Stimulated activated naive CD4-positive, alpha-beta T cell treated with Interleukin-2 at 50 U/mL for 16 hours (primary cell): ENCODE results near the gene KLHL30.
"Not testable (repeated sequence)": the region's sequence is repeated elsewhere in the genome, so short reads cannot be mapped to it uniquely, and the experiment has no call there.

Source experiments
- DNase-seq: peaks from one replicate; lab custom pipeline; 2025; lab: John Stamatoyannopoulos, UW

The KLHL30 gene

GRCh38 chr2:238102865-238103264 is 35.6 kb upstream of the KLHL30 start:
- no peak for DNase-seq

DNA sequence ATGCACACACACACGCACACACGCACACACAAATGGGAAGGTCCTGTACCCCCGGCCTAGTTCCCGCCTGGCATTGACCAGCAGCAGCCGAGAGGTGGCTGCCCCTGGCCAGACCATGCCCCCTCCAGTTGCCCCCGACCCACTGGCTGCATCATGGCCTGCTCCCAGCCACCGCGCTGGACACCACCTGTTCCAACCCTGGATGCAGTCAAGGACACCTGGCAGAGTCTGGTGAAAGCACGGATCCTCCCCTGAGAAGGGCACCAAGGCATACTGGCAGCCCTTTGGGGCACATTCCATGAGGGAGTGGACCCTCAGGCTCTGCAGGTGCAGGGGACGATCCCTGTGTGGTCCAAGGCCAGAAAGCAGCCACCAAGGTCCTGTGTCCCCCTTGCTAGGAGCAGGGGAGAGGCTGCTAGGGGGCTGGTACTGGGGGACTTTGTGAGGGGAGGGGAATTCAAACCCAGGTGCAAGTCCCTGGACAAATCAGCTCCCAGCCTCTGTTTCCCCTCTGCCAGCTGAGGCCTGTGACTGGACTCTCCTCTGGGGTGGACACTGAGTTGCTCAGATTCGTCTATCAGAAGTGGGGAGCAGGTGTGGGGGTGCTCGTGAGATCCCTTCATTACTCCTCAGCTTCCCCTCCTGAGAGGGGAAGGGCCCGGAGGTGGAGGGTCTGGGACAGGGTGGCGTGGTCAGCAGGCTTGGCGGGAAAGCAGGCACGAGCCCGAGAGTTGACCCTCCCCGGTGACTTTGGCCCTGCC is 34.8 kb upstream of the KLHL30 start:
- DNase-seq: no peak

DNA sequence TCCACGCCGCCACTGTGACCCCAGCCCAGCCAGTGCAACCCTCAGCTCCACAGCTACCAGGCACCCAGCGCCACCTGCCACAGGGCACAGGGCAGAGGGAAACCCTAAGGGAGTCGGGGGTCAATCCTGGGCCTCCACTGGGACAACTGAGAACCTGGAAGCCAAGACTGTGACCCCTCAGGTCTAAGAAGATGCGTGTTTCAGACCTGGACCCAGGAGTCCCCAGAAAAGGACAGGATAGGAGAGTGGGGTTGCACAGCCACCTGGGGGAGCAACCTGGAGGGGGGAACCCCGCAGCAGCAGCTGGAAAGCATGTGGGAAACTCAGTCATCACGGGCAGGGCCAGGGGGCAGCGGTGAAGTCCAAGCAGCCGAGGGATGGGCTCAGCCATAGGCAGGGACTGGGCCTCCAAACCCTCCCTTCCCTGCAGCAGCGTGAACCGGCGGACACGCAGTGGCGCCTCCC is 34.2 kb upstream of the KLHL30 start:
- DNase-seq: no peak

GRCh38 chr2:238104691-238105371 is 33.6 kb upstream of the KLHL30 start:
- DNase-seq: no peak

DNA sequence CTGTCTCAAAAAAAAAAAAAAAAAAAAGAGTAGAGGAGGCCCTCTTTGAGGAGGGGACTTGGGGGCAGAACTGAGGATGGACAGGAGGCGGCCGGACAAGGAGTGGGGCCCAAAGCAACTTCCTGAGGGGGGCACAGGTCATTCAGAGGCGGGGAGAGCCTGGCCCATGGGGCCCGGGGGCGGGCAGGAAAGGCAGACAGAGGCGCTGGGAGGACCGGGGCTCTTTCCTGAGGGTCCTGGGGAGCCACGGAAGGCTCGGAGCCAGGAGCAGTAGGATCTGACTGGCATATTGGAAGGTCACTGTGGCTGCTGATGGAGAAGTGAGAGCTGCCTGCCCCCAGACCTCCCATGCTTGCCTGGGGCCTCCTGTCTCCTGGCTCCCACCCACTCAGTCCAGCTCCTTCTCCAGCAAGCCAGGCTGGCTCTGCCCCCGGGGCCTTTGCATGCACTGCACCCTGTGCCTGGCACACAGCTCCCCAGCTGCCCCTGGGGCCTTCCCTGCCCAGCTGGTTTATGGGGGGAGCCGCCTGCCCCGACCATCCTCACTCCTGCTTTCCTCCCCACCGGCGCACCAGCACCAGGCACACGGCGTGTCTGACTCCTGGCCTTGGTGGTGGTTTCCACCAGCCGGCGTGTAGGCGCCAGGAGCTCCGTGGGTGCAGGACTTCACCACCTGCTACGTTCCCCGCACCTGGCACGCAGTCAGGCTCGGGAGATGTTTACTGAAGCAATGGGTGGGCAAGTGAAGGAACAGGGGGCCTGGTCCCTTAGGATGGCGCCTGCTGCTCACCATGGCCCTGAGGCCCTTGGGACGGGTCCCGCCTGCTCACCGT is 32.7 kb upstream of the KLHL30 start:
- no peak for DNase-seq

GRCh38 chr2:238106339-238106697 is 32.1 kb upstream of the KLHL30 start:
- no peak for DNase-seq

GRCh38 chr2:238106698-238107524 is 31.6 kb upstream of the KLHL30 start:
- DNase-seq: no peak

DNA sequence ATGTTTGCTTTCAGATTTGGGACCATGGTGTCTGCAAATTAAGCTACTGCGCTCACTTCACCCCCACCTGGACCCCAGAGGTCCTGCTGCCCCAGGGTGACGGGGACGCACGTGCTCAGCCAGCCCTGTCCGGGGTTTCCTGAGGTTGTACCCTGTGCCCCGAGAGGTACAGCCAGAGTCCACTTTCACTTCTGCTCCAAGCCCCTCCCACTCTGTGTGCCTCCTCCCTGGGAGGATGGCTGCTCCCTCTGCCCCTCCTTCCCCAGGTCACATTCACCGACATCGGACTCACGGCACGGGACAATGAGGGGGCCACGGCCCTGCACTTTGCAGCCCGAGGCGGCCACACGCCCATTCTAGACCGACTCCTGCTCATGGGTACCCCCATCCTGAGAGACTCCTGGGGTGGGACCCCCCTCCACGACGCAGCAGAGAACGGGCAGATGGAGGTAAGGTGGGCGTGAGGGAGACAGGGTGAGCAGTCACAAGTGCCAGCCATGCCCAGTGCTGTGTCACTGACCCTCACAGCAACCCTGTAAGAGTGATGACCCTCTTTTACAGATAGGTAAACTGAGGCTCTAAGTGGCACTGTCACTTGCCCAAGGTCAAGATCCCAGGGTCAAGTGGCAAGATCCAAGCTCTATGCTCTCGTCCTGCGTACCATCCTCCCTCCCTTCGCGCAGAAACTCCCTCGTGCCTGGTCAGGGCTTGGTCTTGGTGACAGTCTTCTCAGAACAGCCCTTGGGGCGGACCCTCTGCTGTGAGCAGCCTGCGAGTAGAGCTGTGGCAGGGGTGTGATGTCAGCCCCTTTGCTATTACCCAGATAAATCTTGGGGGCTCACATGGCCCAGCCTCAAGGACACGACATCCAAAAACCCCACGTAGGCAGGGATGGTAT is 30.7 kb upstream of the KLHL30 start:
- no peak for DNase-seq

DNA sequence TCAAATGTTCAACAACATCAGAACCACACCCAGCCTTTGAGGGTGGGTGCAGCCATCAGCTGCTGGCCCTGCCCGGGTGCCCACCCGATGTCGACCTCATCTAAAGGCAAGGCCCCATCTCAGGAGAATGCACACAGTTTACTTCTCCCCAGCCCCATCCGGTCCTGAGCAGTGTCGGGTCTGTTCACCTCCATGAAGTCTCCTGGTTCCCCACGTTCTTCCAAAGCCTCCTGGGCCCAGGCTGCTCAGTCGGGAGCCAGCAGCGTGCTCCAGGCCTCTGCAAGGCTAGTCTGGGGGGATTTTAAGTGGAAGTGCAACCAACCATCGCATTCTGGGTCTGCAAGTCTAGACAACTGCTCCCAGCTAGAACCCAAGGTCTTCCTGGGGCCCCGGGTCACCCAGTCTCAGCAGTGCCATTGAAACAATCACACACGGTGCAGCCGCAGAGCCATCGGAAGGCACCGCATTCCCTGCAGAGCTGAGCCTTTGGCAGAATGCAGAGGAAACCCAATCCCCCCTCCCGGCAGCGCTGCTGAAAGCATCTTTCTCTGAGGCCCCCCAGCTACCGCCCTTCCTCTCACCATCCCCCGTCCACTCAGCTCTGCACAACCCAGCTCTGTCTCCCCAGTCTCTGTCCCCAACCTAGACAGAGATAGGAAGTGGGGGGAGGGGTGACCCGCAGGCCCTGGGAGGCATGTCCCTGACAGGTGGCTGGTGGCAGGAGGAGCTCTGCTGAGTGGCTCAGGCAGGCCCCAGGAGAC is 29.9 kb upstream of the KLHL30 start:
- DNase-seq: no peak

- no peak for DNase-seq
These were observed 24.9 kb upstream of the KLHL30 start for GRCh38 chr2:238113611-238114010.

GRCh38 chr2:238114331-238114841 is 24.1 kb upstream of the KLHL30 start:
- no peak for DNase-seq

GRCh38 chr2:238114851-238115660 is 23.4 kb upstream of the KLHL30 start:
- DNase-seq: no peak

GRCh38 chr2:238115709-238116108 is 22.8 kb upstream of the KLHL30 start:
- DNase-seq: not testable (repeated sequence)

- DNase-seq: no peak
These were observed 21.9 kb upstream of the KLHL30 start for GRCh38 chr2:238116298-238117198.

GRCh38 chr2:238117199-238118154 is 21.0 kb upstream of the KLHL30 start:
- DNase-seq: no peak

- no peak for DNase-seq
These were observed 18.6 kb upstream of the KLHL30 start for GRCh38 chr2:238119756-238120462.
